Measurements from ENCODE around the gene PRDM16. TPM values are rescaled to one million over a fixed set of nuclear protein-coding genes. Genes with fewer than 3 reads are reported as not detected.
"Not testable (repeated sequence)": the region's sequence is repeated elsewhere in the genome, so short reads cannot be mapped to it uniquely, and the experiment has no call there.

The PRDM16 gene
- polyA plus RNA-seq, 1 donor from 2014 or later: not detected

- peaks cover 0 to 3% (median 0%) of the 10 kb centered on the region in 3 donors for H3K4me1 Mint-ChIP-seq
- no peak overlapping the region for H3K4me3 Mint-ChIP-seq
- no peaks in the 10 kb centered on the region for H3K9me3 Mint-ChIP-seq
- H3K27me3 Mint-ChIP-seq: peaks cover 3% of the 10 kb centered on the region
- no peaks in the 10 kb centered on the region for H3K36me3 Mint-ChIP-seq
- H3K27ac Mint-ChIP-seq: no peak overlapping the region
These were observed 18.0 kb downstream of the PRDM16 start for GRCh38 chr1:3087049-3087448.

GRCh38 chr1:3087946-3088668 is 19.1 kb downstream of the PRDM16 start:
- H3K27ac Mint-ChIP-seq, H3K27me3 Mint-ChIP-seq, H3K4me1 Mint-ChIP-seq, H3K4me3 Mint-ChIP-seq, H3K9me3 Mint-ChIP-seq, H3K36me3 Mint-ChIP-seq: not testable (repeated sequence)

- Mint-ChIP-seq H3K36me3 (no peaks in the 10 kb centered on the region), H3K27me3 (peaks cover 5% of the 10 kb centered on the region), H3K4me1 (peaks cover 0 to 3% (median 0%) of the 10 kb centered on the region in 3 donors), H3K4me3 (no peak overlapping the region), H3K9me3 (no peaks in the 10 kb centered on the region), H3K27ac (no peak overlapping the region)
These were observed 20.5 kb downstream of the PRDM16 start for GRCh38 chr1:3089490-3089889.

GRCh38 chr1:3091334-3091733 is 22.3 kb downstream of the PRDM16 start:
- Mint-ChIP-seq H3K4me3 (no peak overlapping the region), H3K9me3 (no peaks in the 10 kb centered on the region), H3K27me3 (peaks cover 1% of the 10 kb centered on the region), H3K27ac (no peak overlapping the region), H3K36me3 (no peaks in the 10 kb centered on the region), H3K4me1 (peaks cover 0 to 5% (median 0%) of the 10 kb centered on the region in 3 donors)

- Mint-ChIP-seq H3K27me3 (peaks cover 8% of the 10 kb centered on the region), H3K4me3 (no peak overlapping the region), H3K27ac (no peak overlapping the region), H3K9me3 (no peaks in the 10 kb centered on the region), H3K4me1 (peaks cover 0 to 5% (median 0%) of the 10 kb centered on the region in 3 donors), H3K36me3 (no peaks in the 10 kb centered on the region)
These were observed 23.5 kb downstream of the PRDM16 start for GRCh38 chr1:3092530-3092929.

- Mint-ChIP-seq H3K9me3 (no peaks in the 10 kb centered on the region), H3K27ac (no peak overlapping the region), H3K27me3 (peaks cover 8% of the 10 kb centered on the region), H3K4me1 (peaks cover 0 to 2% (median 0%) of the 10 kb centered on the region in 3 donors), H3K36me3 (no peaks in the 10 kb centered on the region), H3K4me3 (no peak overlapping the region)
These were observed 25.1 kb downstream of the PRDM16 start for GRCh38 chr1:3093898-3094626.

- Mint-ChIP-seq H3K27me3 (peaks cover 10% of the 10 kb centered on the region), H3K4me3 (no peak overlapping the region), H3K27ac (no peak overlapping the region)
These were observed 26.1 kb downstream of the PRDM16 start for GRCh38 chr1:3094863-3095780.

GRCh38 chr1:3096345-3096744 is 27.3 kb downstream of the PRDM16 start:
- Mint-ChIP-seq H3K27me3 (peaks cover 10% of the 10 kb centered on the region), H3K9me3 (no peaks in the 10 kb centered on the region), H3K36me3 (no peaks in the 10 kb centered on the region), H3K27ac (no peak overlapping the region), H3K4me3 (peak overlapping the region in 1 of 4 donors; percentile 79), H3K4me1 (peaks cover 0 to 2% (median 0%) of the 10 kb centered on the region in 3 donors)

More at GRCh38 chr1:3094863-3095780, 26.1 kb downstream of the PRDM16 start:
- Mint-ChIP-seq H3K9me3 (no peaks in the 10 kb centered on the region), H3K4me1 (peaks cover 0 to 2% (median 0%) of the 10 kb centered on the region in 3 donors), H3K36me3 (no peaks in the 10 kb centered on the region)

GRCh38 chr1:3097231-3097630 is 28.2 kb downstream of the PRDM16 start:
- Mint-ChIP-seq H3K27ac (no peak overlapping the region), H3K4me3 (no peak overlapping the region), H3K36me3 (no peaks in the 10 kb centered on the region), H3K27me3 (peaks cover 10% of the 10 kb centered on the region), H3K4me1 (peaks cover 0 to 2% (median 0%) of the 10 kb centered on the region in 3 donors), H3K9me3 (no peaks in the 10 kb centered on the region)

- Mint-ChIP-seq H3K27me3 (peaks cover 8% of the 10 kb centered on the region), H3K4me1 (peaks cover 0 to 2% (median 0%) of the 10 kb centered on the region in 3 donors), H3K9me3 (no peaks in the 10 kb centered on the region), H3K4me3 (no peak overlapping the region), H3K36me3 (no peaks in the 10 kb centered on the region), H3K27ac (no peak overlapping the region)
These were observed 28.9 kb downstream of the PRDM16 start for GRCh38 chr1:3097861-3098260.

GRCh38 chr1:3099861-3100260 is 30.9 kb downstream of the PRDM16 start:
- no peak overlapping the region for H3K27ac Mint-ChIP-seq

GRCh38 chr1:3101124-3101939 is 32.3 kb downstream of the PRDM16 start:
- no peak overlapping the region for H3K27ac Mint-ChIP-seq
- H3K9me3 Mint-ChIP-seq: no peaks in the 10 kb centered on the region

More at GRCh38 chr1:3099861-3100260, 30.9 kb downstream of the PRDM16 start:
- H3K36me3 Mint-ChIP-seq: no peaks in the 10 kb centered on the region
- no peaks in the 10 kb centered on the region for H3K9me3 Mint-ChIP-seq
- H3K4me1 Mint-ChIP-seq: peaks cover 0 to 2% (median 0%) of the 10 kb centered on the region in 3 donors
- no peak overlapping the region for H3K4me3 Mint-ChIP-seq
- H3K27me3 Mint-ChIP-seq: peaks cover 8% of the 10 kb centered on the region

GRCh38 chr1:3102641-3103040 is 33.6 kb downstream of the PRDM16 start:
- no peaks in the 10 kb centered on the region for H3K36me3 Mint-ChIP-seq
- H3K9me3 Mint-ChIP-seq: peaks cover 0 to 1% (median 0%) of the 10 kb centered on the region in 3 donors
- no peaks in the 10 kb centered on the region for H3K4me1 Mint-ChIP-seq
- H3K4me3 Mint-ChIP-seq: no peak overlapping the region
- H3K27ac Mint-ChIP-seq: no peak overlapping the region
- peaks cover 4% of the 10 kb centered on the region for H3K27me3 Mint-ChIP-seq

More at GRCh38 chr1:3101124-3101939, 32.3 kb downstream of the PRDM16 start:
- Mint-ChIP-seq H3K36me3 (no peaks in the 10 kb centered on the region), H3K27me3 (peaks cover 9% of the 10 kb centered on the region), H3K4me3 (no peak overlapping the region), H3K4me1 (no peaks in the 10 kb centered on the region)

Data from IgD-negative memory B cell (primary cell).